Measurements from ENCODE around the gene ITGBL1.

- TF ChIP-seq CTCF (IDR thresholded peaks at IDR 0.05; ENCODE audit: low read length) = no peak
- no peak for TF ChIP-seq EZH2 (IDR thresholded peaks at IDR 0.05; ENCODE audit: borderline replicate concordance, low read length)
Observed at GRCh38 chr13:101698400-101698799, 245.9 kb downstream of the ITGBL1 start.
